HL-60/S4 (cell line): ENCODE results near the gene GDAP2.

Experiments used
- in situ Hi-C: fragments of 300-500 bp; cut with MboI; formaldehyde crosslinking; loops from 2 replicates; pipeline ENCODE4 v1.14.3; 2022; ENCODE audit warnings: low sequenced_read_pairs

The GDAP2 gene, protein sequence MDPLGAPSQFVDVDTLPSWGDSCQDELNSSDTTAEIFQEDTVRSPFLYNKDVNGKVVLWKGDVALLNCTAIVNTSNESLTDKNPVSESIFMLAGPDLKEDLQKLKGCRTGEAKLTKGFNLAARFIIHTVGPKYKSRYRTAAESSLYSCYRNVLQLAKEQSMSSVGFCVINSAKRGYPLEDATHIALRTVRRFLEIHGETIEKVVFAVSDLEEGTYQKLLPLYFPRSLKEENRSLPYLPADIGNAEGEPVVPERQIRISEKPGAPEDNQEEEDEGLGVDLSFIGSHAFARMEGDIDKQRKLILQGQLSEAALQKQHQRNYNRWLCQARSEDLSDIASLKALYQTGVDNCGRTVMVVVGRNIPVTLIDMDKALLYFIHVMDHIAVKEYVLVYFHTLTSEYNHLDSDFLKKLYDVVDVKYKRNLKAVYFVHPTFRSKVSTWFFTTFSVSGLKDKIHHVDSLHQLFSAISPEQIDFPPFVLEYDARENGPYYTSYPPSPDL

DNA sequence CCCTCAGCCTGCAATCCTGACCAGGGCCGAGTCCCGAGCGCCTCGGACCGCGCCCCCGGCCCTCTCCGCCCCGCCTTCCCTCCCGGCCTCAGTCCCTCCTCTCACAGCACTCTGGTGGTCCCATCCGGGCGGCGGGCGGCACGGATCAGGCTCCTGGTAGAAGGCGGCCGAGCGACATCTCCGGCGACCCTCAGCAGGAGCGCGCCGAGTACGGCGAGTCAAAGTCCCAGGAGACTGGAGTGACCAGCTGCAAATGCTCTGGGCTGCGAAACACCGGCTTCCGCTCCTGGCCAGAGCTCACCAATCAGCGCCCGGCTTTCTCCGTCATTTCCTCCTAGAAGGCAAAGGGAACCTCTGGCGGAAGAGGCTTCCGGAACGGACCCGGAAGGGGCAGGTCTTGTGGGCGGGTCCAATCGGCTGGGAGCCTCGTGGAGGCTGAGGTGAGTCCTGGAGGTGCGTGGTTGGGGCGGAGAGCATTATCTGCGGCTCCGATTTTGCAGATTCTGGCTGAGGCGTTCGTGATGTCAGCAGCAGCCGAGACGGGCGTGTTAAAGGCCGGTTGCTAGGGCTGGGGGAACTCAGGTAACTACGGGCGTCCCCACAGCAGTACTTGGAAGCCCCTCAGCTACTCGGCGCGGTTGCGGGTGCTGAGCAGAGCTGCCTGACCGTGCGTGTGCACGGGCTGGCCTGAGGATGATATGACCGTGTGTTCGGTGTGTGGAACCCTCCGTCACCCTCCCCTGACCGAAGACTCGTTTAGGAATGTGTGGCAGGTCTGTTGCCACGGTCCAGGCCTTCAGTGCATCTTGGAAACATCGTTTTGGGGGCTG lies at the start of gene GDAP2, which contains the start of gene WDR3:
Gene GDAP2 (minus strand): TSS at position 279 of the 830 bp plus-strand sequence. CDS start 9,264 bp downstream, outside the sequence.
Gene WDR3 (plus strand): TSS at position 397 of the 830 bp plus-strand sequence. CDS start 3,581 bp downstream, outside the sequence.
- in situ Hi-C loops = no loop called here

DNA sequence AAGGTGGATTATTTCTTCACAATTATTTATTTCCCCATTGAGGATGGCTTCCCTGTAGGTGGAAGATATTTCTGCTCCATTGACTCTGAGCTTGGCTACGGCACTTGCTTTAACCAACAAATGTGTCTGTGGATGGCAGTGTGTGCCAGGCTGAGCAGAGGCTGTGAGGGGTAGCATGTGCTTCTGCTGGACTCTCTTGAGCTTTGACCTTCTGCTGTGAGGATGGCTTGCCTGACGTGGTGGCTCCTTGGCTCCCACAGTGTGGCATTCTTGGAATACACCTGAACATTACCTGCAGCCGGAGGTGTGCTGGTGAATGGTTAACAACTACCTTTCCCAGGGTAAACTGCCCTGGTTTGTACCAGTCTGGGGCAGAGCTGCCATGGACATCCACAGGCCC lies 47.0 kb upstream of the GDAP2 start:
- in situ Hi-C loops = no loop called here

DNA sequence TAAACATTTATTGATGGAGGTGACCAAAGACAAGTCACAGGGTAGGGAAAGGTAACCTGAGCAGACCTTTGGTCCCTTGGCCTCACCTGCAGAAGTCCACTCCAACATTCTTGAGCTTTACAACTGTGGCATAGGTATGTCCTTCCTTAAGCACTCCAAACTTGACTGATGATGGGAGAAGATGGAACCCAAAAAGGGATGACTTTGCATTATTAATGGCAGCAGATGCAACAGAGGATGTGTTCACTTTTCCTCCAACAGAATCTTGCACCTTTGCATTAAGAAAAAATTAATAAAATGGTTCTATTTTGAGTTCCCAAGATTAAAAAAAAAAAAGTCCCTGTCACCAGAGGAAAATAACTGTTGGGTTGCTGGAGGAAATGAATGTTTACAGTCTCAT lies 42.4 kb upstream of the GDAP2 start:
- in situ Hi-C loops = no loop called here

DNA sequence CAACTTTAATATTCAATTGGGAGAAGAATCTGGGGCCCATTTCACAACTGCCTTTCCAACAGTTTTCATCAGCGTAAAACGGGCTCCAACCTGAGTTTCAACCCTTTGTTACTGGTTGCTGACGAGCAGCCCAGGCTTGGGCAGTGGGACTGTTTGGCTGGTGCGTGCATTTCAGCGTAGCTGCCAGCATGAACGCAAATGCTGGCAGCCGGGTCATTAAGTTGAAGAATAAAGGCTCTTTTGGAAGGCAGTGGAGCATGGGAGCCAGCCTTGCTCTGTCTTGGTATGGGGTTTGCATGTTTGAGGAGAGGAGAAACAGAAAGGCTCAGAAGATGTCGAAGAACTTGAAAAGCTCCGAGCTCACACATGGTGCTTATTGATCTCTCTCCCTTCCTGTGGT lies 40.8 kb upstream of the GDAP2 start:
- in situ Hi-C loops = no loop called here

DNA sequence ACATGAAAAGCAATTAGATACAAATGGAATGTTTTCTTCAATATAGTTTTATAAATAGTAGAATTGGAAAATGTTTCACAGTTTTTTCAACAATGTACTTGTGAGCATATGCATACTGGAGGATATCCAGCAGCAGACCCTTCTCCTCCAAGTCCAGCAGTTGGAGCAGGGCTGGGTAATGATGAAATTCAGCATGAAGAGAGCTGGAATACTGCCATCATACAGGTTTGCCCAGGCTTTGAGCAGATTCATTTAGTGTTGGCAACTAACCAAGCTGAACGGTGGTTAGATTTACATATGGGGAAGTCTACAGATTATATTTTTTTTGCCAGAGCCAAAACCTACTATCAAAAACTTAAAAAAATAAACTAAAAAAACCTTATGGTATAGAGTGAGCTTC lies 38.5 kb upstream of the GDAP2 start:
- in situ Hi-C loops = no loop called here

DNA sequence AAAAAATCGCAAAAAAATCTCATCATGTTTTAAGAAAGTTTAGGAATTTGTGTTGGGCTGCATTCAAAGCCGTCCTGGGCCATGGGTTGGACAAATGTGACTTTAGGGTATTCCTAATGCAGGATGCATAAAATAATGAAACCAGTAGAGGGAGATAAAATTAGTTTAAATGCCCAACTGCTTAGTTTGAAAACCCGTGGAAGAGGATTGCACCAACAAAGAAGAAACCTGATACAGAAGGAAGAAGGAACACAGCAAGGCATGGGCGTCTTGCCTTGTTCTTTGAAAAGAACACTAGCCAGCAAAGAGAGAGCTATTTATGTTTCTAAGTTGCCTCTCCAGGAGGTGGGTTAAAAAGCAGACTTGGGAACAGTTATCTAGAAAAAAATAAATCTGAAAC lies 38.1 kb upstream of the GDAP2 start:
- in situ Hi-C loops = no loop called here

DNA sequence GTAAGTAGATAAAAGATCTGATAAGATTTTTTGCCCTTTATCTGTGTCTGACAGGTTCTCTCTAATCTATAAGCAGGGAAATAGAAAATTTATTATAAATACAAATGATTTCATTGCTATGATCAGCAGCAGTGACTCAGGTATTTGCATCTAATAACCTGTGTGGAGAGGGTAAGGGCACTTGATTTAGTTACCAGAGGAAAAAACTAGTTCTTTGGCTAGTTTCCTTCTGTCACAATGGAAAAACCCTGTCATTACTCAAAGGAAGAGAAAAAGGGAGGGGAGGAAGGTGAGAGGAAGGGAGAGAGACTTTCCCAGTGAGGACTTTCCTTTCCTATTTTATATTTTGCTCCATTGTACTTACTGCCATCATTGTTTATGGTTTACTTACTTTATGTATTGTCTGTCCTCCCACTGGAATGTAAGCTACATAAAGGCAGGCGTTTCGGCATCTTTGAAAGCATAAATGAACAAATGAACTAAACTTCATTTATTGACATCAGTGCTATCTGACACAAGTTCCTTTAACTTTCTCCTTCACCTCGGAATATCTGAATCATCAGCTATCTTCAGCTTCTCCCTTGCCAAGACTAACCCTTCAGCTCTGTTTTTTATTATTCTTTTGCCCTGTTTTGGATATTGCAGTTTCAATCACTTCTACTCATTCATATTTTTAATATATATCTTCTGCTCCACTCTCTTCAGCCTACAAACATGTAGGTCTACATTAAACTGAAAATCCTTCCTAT lies 35.0 kb upstream of the GDAP2 start:
- in situ Hi-C loops = no loop called here

DNA sequence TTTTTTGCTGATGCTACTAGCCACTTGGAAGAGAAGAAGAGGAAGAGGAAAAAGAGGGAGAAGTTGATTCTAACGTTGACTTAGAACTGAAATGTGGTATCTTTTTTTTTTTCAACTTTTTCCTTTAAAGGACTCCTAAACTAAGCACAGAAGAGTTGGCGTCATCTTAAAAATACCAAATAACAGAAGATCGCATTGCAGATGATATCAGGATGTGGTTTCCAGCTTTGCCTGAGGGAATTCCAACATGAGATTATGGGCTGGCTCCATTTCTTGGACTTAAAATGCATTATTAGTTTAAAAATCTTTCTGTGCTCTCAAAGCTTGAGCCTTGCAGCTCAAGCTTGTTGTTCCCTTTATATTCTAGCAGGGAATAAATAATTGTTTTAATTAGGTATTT lies 29.9 kb upstream of the GDAP2 start:
- in situ Hi-C loops = no loop called here

DNA sequence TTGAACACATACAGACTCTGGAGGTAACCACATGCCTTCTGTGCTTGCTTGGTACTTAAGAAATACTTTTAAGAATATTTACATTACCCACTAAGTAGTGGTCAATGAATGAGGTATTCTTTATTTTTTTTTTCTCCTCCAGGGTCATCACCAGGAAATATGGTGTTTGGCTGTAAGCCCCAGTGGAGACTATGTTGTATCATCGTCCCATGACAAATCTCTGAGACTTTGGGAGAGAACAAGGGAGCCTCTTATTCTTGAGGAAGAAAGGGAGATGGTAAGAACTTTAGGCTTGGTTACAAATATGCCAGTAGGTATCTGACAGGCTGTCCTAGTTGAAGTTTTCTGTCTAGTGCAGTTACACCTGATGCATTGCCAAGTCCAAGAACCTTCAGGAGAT lies 23.0 kb upstream of the GDAP2 start:
- in situ Hi-C loops = no loop called here

DNA sequence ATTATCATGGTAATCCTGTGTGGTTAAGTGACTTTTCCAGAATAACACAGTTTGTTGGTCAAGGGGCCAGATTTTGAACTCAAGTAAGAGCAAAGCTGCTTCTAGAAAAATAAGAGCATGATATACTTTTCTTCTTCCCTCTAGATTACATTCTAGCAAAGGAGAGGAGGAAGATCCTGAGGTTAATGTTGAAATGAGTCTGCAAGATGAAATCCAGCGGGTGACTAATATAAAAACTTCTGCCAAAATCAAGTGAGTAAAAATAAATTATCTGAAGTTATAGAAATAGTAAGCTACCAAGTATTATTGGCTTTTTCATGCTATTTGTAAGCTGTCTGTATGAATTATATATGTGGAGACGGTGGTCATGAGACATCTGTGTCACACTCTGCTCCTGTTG lies 12.9 kb upstream of the GDAP2 start:
- in situ Hi-C loops = no loop called here

DNA sequence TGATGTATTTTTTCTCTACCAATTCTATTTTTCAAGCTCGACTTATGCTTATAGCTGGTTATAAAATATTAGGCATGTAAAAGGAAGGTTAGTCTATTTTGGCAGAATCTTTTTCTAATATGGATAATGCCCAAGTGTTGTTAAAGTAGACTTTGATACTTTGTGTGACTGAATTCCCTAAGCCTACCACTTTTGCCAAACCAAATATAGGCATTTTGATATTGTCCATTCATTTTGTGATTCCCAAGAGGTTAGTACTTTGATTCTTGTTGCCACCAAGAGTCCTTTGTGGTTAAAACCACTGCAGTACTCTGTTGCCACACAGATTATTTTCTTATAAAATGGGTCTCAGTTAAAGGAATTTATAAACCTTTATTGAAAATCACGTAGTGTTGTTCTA lies 4.3 kb upstream of the GDAP2 start:
- in situ Hi-C loops = no loop called here

DNA sequence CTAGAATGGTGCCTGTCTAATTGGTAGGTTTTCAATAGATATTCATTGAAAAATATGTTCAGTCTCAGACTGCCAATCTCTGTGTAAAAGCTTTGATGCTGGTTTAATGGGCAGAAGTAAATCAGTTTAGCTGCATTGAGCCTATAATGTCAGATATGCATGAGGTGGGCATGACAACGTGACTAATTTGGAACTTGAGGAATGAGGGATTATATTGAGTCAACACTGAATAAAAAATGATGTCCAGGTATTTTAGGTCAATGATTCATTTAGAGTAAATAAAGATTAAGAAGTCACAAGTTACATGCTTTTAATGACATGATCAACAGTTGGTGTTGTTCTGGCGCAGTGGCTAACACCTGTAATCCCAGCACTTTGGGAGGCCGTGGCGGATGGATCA lies 3.2 kb upstream of the GDAP2 start:
- in situ Hi-C loops = no loop called here

DNA sequence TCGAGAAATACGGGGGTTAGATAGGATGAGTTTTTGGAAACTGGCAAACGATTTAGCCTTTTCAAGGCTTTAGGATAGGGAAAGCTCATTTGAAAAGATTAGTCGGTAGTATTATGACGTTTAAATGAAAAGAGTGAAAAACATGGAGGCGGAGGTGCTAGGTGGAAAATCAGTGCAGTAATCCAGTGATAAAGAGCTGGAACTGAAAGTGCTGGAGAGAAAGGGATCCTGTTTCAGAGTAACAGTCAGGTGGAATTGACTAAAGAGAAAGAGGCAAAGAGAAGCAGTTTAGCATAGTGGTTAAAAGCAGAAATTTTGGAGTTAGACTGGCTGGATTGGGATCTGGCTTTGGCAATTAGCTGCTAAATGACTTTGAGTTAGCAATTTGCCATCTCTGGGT lies 1.1 kb upstream of the GDAP2 start:
- in situ Hi-C loops = no loop called here

DNA sequence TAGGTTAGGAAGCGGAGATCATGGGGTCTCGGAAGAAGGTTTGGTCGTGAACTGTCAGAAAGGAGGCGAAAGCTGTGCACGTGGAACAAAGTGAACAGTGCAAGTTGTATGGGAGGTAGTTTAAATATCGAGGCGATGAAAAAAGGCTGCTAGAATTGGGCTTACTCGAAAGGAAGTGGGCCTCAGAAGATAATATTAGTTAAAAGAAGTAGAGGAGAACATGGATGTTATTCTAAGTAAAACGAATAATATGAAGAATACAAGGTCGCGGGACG lies 689 bp upstream of the GDAP2 start:
- in situ Hi-C loops = no loop called here

DNA sequence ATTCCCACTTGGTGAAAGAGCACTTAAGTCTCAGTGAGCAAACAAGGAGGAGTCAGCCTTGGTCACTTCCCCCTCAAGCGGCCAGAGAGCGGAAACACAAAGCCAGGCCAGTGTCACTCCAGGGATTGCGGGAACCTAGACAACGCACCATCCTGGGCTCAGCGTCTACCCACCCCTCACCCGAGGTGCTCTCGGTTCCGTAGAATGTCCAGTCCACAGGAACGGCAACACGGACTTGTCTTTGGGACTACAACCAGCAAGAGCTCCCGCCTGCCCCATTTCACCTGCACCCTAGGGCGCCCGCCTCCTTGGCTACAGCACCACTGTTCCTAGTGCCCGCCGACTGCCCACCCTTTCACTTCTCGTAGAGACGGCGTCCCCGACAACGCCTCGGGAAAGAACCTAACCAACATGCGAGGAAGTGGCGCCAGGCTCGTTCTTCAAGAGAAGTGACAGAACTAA lies 509 bp downstream of the GDAP2 start:
- in situ Hi-C loops = no loop called here

DNA sequence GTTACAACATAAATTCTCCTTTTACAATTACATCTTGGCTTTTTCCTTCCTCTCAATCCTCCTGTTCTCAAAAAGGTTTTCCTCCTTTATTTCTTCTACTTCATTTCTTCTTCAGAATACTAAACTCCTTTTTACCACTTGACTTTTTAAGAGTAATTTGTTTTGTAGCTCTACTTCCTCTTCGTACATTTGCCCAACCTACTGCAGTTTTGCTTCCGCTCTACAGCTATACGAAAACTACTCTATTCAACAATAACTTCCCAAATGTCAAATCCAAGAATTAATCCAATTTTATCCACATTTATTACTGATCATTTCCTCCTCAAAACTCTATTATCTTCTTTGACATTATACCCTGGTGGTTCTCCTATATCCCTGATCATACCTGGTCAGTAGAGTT lies 3.4 kb downstream of the GDAP2 start:
- in situ Hi-C loops = no loop called here

DNA sequence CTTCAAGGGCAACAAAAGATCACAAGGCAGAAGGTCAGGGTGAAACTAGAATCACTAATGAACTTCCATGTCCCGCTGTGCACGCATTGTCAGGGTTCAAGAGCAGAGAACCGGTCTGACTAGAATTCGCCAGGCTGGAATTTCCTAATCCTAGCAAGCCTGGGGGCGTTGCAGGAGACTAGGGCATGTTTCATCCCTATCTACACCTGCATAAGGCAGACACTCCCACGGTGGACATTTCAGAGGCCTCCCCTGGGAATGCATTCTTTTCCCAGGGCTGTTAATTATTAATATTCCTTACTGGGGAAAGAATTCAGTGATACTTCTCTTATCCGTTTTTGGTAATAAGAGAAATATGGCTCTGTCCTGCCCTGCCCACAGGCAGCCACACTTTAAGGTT lies 6.7 kb downstream of the GDAP2 start:
- in situ Hi-C loops = loop anchor here (25.0 kb wide), 1 partner anchor 410 kb away; no protein-coding TSS in a partner anchor

DNA sequence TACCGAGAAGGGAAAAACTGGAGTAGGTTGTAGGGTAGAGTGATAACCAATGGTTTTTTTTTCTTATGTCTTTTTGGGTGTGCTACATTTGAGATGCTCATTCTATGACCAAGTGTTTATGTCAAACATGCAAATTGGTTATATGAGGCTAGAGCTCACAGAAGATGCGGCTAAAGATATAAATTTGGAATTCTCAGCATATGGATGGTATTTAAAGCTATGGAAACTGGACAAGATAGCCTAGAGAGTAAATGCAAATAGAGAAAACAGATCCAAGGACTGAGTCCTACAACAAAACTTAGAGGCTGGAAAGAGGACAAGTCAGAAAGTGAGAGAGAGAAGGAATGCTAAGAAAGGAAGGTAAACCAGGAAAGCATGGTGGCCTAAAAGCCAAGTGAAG lies 7.4 kb downstream of the GDAP2 start:
- in situ Hi-C loops = loop anchor here (25.0 kb wide), 1 partner anchor 410 kb away; no protein-coding TSS in a partner anchor

DNA sequence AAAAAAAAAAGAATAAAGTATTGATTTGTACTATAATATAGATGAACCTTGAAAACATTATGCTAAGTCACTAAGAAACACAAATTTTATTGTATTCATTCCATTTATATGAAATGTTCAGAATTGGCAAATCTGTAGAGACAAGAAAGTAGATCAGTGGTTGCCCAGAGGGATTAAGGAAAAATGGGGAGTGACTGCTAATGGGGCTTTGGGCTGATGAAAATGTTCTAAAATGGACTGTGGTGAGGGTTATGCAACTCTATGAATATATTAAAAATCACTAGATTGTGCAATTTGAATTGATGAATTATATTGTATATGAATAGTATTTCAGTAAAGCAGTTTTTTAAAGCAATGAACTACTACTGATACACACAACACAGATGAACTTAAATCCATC lies 10.0 kb downstream of the GDAP2 start:
- in situ Hi-C loops = loop anchor here (25.0 kb wide), 1 partner anchor 407 kb away; no protein-coding TSS in a partner anchor

DNA sequence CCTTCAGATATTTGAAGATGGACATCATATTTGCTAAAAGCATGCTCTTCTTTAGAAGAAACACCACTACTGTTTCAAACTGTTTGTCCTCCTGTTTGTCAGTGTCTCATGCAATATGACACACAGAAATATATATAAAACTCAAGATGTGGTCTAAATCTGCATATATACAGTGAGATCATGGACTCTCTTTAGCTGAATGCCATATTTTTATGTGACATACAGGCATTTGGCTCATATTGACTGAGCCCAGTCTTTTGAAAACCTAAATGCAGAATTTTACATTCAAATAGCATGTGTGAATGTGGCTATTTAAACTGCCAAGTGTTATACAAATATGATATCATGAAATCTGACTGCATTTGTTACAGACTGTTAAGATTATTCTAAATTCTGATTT lies 18.4 kb downstream of the GDAP2 start:
- in situ Hi-C loops = loop anchor here (25.0 kb wide), 1 partner anchor 399 kb away; no protein-coding TSS in a partner anchor

DNA sequence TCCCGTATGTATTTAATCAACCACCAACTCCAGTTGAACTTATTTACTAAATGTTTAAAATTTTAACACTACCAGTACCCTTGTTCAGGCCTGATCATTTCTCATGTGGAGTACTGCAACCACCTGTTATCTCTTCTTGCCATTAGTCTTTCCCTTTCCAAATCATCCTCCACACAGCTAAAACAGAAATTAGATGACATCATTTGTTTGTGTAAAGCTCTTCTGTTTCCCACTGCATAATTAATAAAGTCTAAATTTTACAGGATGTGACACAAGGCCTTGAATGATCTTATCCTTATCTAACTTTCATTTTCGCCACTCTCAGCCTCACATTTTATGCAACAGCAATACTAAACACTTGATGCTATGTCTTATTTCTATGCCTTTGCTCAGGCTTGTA lies 24.4 kb downstream of the GDAP2 start:
- in situ Hi-C loops = loop anchor here (25.0 kb wide), 1 partner anchor 393 kb away; no protein-coding TSS in a partner anchor
